ENCODE data around the gene GDF15.
A peak's percentile ranks its signal among the peaks of the same experiment; 100 is the strongest.

Gene GDF15

DNA sequence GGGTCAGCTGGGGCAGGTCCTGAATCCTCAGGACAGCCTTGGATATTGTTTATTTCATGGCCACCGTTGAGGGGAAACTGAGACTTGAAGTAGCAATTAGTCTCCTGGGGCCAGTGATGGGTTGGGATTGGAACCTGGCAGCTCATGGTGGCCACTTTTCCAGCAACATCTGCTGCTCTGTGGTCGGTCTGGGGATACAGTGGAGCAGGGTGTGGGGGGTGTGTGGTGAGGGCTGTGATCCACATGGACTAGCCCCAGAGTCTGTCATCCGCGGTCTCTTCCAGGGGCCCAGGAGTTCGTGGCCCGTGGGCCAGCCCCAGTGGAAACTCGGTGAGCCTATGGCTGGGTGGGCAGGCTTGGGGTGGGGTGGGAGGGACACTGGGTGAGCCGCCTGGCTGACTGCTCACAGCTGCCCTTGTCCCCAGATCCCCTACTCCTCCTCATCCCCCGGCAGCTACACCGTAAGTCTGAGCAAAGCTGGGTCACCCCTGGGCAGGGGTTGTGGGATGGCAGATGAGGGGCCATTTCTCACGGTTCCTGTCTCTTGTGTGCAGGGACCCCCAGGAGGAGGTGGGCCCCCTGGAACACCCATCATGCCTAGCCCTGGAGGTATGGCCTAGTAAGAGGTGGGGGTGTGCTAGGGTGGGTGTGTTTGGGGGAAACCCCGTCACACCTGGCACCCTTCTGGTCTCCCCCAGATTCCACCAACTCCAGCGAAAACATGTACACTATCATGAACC is 46.5 kb downstream of the GDF15 start:
- H3K4me3 ChIP-seq (ENCODE audit: control insufficient read depth, low read depth, low read length) = peak overlapping the region; percentile 39
- DNase-seq (ENCODE audit: low read depth) = no peak
- TF ChIP-seq, protein P1, sequence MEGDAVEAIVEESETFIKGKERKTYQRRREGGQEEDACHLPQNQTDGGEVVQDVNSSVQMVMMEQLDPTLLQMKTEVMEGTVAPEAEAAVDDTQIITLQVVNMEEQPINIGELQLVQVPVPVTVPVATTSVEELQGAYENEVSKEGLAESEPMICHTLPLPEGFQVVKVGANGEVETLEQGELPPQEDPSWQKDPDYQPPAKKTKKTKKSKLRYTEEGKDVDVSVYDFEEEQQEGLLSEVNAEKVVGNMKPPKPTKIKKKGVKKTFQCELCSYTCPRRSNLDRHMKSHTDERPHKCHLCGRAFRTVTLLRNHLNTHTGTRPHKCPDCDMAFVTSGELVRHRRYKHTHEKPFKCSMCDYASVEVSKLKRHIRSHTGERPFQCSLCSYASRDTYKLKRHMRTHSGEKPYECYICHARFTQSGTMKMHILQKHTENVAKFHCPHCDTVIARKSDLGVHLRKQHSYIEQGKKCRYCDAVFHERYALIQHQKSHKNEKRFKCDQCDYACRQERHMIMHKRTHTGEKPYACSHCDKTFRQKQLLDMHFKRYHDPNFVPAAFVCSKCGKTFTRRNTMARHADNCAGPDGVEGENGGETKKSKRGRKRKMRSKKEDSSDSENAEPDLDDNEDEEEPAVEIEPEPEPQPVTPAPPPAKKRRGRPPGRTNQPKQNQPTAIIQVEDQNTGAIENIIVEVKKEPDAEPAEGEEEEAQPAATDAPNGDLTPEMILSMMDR (IDR thresholded peaks at IDR 0.05; ENCODE audit: control insufficient read depth, insufficient read depth, low read depth, low read length, missing control alignments) = no peak

DNA sequence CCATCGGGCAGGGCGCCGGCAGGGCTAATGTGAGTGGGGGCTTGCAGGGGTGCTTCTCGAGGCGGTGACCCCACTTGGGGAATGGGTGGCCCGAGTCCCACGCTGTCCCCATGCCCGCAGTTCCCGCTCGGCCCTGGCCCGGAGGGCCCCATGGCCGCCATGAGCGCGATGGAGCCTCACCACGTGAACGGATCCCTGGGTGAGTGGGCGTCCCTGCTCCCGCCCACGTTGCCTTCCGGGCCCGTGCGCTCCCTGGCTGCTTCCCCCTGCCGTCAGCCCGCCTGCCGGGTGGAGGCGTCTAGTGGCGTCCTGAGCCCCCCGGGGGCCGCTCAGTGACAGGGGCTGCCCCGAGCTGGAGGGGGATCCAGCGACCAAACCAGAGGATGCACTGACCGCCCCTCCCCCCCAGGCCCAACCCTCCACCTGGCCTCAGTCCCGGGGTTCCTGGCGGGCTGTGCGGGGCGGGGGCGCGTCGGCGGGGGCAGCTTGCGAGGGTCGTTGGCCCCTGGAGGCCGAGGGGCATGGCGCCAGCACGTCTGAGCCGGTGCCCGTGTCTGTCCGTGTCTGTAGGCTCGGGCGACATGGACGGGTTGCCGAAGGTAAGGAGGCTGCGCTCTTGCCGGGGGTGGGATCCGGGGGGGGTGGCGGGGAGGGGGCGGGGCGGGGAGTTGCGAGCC is 47.2 kb downstream of the GDF15 start:
- TF ChIP-seq, protein P1 (IDR thresholded peaks at IDR 0.05; ENCODE audit: control insufficient read depth, insufficient read depth, low read depth, low read length, missing control alignments) = no peak
- H3K4me3 ChIP-seq (ENCODE audit: control insufficient read depth, low read depth, low read length) = peak overlapping the region; percentile 39
- no peak for DNase-seq (ENCODE audit: low read depth)

DNA sequence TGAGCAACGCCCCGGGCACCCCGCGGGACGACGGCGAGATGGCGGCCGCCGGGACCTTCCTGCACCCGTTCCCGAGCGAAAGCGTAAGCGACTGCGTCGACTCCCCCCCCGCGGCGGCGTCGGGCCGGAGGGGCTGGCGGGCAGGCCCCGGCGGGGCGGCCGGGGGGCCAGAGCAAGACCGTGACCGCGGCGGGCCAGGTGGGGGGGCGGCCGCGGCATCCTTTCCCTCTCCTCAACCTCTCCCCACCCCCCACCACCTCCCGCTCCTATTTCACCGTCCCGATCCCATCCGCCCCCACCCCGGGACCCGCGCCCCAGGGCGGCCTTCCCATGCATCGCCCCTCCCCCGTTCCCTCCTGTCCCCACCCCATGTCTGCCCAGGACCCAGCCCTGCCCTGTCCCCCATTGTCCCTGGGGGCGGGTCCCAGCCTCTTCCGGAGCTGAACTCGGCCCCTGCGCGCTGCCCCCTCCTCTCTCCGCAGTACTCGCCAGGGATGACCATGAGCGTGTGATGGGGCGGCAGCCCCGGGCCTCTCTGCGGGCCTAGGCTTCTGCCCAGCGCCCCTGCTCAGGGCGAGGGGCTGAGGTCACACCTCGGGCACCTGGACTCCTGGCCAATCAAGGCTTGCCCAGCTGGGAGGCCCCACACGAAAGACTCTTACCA is 47.9 kb downstream of the GDF15 start:
- peak overlapping the region; percentile 37 for H3K4me3 ChIP-seq (ENCODE audit: control insufficient read depth, low read depth, low read length)
- no peak for DNase-seq (ENCODE audit: low read depth)

DNA sequence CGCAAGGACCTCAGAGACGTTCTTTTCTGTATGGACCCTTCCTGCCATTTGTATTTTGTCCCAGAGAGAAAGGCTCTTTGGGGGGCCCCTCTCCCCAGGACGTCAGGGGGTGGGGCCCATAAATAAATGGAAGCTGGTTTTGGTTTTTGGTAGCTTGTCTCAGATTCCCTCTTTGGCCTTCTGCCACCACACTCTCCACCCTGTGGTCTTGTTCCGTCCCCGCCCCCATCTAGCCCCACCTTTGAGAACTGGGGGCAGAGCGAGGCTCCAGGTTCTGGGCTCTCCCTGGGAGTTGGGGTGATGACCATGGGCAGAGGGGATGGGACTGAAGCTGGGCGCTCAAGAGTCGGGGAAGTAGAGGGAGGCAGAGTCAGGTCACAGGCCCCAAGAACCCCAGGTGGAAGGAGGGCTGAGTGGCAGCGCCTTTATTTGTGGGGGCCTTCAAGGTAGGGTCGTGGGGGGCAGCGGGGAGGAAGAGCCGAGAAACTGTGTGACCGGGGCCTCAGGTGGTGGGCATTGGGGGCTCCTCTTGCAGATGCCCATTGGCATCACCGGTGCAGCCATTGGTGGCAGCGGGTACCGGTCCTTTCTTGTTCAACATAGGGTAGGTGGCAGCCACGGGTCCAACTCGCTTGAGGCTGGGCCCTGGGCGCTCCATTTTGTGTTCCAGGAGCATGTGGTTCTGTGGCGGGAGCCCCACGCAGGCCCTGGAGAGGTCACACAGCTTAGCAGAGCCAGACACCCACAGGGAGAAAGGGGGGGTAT is 48.6 kb downstream of the GDF15 start:
- no peak overlapping the region for H3K4me3 ChIP-seq (ENCODE audit: control insufficient read depth, low read depth, low read length)
- TF ChIP-seq, protein P1 (IDR thresholded peaks at IDR 0.05; ENCODE audit: control insufficient read depth, insufficient read depth, low read depth, low read length, missing control alignments) = no peak
- no peak for DNase-seq (ENCODE audit: low read depth)

More for the DNA sequence above, 47.9 kb downstream of the GDF15 start:
- TF ChIP-seq, protein P1 (IDR thresholded peaks at IDR 0.05; ENCODE audit: control insufficient read depth, insufficient read depth, low read depth, low read length, missing control alignments) = no peak

DNA sequence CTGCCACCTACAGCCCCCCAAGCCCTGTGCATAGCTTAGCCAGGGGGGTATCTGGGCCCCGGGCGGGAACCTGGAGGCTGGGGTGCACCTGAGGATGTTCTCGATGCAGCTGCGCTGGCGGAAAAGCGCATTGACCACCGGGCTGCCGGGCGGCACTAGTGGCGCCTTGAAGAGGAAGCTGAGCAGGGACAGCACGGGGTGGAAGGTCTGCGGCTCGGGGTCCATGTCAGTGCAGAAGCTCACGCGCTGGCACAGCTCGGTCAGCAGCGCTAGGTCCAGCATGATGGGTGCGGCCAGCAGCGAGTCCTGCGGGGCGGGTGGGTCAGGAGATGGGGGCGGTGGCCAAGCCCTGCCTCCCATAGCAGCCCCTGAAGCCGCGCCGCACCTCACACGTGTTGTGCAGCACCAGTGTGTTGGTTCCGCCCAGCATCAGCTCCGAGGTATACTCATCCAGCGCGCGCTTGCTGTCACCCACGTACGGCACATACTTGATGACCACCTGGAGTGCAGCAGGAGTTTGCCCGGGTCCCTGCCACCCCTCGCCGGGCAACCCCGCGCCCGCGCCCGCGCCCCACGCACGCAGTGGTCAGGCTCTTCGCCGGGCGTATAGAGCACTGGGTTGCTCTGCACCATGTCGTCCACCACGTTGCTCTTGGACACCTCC is 49.4 kb downstream of the GDF15 start:
- TF ChIP-seq, protein P1 (IDR thresholded peaks at IDR 0.05; ENCODE audit: control insufficient read depth, insufficient read depth, low read depth, low read length, missing control alignments) = no peak
- H3K4me3 ChIP-seq (ENCODE audit: control insufficient read depth, low read depth, low read length) = no peak overlapping the region

More for the DNA sequence above, 49.4 kb downstream of the GDF15 start:
- DNase-seq (ENCODE audit: low read depth) = no peak

Data from AG09309 (cell line).